KMS-11 (cell line): Measurements from ENCODE around the gene COG2.

Experiments used
- H2AFZ ChIP-seq: fragments of 200-600 bp; sonication (generic); 2 replicates; pipeline ENCODE4 v1.6.1; 2016; ENCODE audit warnings: antibody characterized with exemption, mixed run types, low read depth
- H3K27ac ChIP-seq: fragments of 200-600 bp; sonication (generic); 2 replicates; pipeline ENCODE4 v1.6.1; 2016; ENCODE audit warnings: mild to moderate bottlenecking, mixed run types
- H3K27me3 ChIP-seq: fragments of 200-600 bp; sonication (generic); 2 replicates; pipeline ENCODE4 v1.6.1; 2017; ENCODE audit warnings: mild to moderate bottlenecking, low read depth, mixed run types, moderate library complexity; ENCODE audit not compliant: insufficient read depth
- H3K36me3 ChIP-seq: fragments of 200-600 bp; sonication (generic); 2 replicates; pipeline ENCODE4 v1.6.1; 2017; ENCODE audit warnings: mild to moderate bottlenecking, mixed run types; ENCODE audit not compliant: insufficient read depth
- H3K4me1 ChIP-seq: fragments of 200-600 bp; sonication (generic); 2 replicates; pipeline ENCODE4 v1.6.1; 2016; ENCODE audit warnings: mild to moderate bottlenecking, low read depth, mixed run types; ENCODE audit not compliant: poor library complexity, severe bottlenecking
- H3K4me2 ChIP-seq: fragments of 200-600 bp; sonication (generic); 2 replicates; pipeline ENCODE4 v1.7.0; 2016; ENCODE audit warnings: mild to moderate bottlenecking, mixed run types
- H3K4me3 ChIP-seq: fragments of 200-600 bp; sonication (generic); IDR thresholded peaks from 2 replicates; pipeline ENCODE4 v1.6.1; 2017; ENCODE audit warnings: low read depth, low read length, mixed read lengths; ENCODE audit not compliant: insufficient read depth
- H3K79me2 ChIP-seq: fragments of 200-600 bp; sonication (generic); 2 replicates; pipeline ENCODE4 v1.6.1; 2016; ENCODE audit warnings: low read depth, mixed run types; ENCODE audit not compliant: insufficient read depth
- H3K9ac ChIP-seq: fragments of 200-600 bp; sonication (generic); 2 replicates; pipeline ENCODE4 v1.6.1; 2016; ENCODE audit warnings: mild to moderate bottlenecking, mixed run types
- H4K20me1 ChIP-seq: fragments of 200-600 bp; sonication (generic); 2 replicates; pipeline ENCODE4 v1.6.1; 2016; ENCODE audit warnings: mild to moderate bottlenecking, mixed run types; ENCODE audit not compliant: insufficient read depth
- TF ChIP-seq, protein P1 (sequence below): fragments of 200-600 bp; sonication (generic); conservative IDR thresholded peaks from 2 replicates; pipeline ENCODE4 v1.6.1; 2017; ENCODE audit warnings: low read depth, mild to moderate bottlenecking, antibody characterized with exemption, low read length, moderate library complexity, mixed read lengths

Gene COG2

DNA sequence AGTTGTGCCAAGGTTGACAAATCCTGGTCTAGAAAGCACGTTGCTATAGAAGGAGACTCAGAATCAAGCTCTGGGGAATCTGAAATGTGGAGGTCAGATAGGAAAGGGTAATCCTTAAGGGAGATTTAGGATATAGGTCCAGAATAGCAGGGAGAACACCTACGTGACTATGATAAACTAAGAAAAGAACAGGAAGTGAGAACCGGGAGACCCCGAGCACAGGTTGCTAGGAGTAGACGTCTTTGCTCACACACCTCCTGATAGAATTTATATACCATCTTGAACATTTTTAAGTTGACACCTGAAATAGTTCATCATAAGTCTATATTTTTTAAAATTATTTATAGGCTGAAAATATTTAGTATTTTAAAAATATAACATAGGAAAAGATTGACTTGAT is 7.9 kb upstream of the COG2 start:
- no peaks in the 10 kb centered on the region for H3K79me2 ChIP-seq
- TF ChIP-seq, protein P1, sequence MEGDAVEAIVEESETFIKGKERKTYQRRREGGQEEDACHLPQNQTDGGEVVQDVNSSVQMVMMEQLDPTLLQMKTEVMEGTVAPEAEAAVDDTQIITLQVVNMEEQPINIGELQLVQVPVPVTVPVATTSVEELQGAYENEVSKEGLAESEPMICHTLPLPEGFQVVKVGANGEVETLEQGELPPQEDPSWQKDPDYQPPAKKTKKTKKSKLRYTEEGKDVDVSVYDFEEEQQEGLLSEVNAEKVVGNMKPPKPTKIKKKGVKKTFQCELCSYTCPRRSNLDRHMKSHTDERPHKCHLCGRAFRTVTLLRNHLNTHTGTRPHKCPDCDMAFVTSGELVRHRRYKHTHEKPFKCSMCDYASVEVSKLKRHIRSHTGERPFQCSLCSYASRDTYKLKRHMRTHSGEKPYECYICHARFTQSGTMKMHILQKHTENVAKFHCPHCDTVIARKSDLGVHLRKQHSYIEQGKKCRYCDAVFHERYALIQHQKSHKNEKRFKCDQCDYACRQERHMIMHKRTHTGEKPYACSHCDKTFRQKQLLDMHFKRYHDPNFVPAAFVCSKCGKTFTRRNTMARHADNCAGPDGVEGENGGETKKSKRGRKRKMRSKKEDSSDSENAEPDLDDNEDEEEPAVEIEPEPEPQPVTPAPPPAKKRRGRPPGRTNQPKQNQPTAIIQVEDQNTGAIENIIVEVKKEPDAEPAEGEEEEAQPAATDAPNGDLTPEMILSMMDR, result no peak
- no peak overlapping the region for H3K4me2 ChIP-seq
- H3K9ac ChIP-seq, result no peak overlapping the region
- no peaks in the 10 kb centered on the region for H3K4me1 ChIP-seq
- H3K27ac ChIP-seq, result no peak overlapping the region
- H2AFZ ChIP-seq, result no peak overlapping the region
- H3K4me3 ChIP-seq, result no peak overlapping the region
- H3K27me3 ChIP-seq, result no peaks in the 10 kb centered on the region
- no peaks in the 10 kb centered on the region for H3K36me3 ChIP-seq
- no peaks in the 10 kb centered on the region for H4K20me1 ChIP-seq

DNA sequence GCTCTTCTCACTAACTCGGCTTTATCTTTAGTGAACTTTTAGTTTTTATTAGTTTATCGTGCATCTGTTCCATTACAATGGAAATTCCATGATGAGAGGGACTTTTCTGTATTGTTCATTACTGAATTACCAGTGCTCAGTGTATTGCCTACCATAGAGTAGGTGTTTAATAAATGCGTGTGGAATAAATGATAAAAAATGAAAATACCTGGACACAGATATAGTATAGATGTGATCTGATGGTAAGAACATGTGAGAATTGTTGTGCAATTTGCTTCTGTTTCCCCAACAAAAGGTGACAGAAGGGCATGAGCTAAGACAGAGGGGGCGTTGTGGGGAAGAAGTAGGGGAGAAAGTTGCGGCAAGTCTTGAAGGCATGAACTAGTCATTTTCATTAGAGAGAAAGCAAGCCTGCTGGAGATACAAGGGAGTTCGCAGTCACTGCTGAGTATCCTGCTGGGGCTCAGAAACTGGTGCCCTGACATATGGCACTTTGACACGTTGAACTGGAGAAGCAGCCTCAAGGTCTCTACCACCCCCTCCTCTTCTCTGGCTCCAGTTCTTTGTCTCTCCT is 5.6 kb upstream of the COG2 start:
- Histone ChIP-seq H3K27ac (no peak overlapping the region), H4K20me1 (no peaks in the 10 kb centered on the region), H3K79me2 (no peaks in the 10 kb centered on the region), H3K36me3 (no peaks in the 10 kb centered on the region), H3K4me1 (no peaks in the 10 kb centered on the region), H3K9ac (no peak overlapping the region), H2AFZ (no peak overlapping the region), H3K4me3 (no peak overlapping the region), H3K4me2 (no peak overlapping the region), H3K27me3 (no peaks in the 10 kb centered on the region)
- TF ChIP-seq, protein P1, result no peak

DNA sequence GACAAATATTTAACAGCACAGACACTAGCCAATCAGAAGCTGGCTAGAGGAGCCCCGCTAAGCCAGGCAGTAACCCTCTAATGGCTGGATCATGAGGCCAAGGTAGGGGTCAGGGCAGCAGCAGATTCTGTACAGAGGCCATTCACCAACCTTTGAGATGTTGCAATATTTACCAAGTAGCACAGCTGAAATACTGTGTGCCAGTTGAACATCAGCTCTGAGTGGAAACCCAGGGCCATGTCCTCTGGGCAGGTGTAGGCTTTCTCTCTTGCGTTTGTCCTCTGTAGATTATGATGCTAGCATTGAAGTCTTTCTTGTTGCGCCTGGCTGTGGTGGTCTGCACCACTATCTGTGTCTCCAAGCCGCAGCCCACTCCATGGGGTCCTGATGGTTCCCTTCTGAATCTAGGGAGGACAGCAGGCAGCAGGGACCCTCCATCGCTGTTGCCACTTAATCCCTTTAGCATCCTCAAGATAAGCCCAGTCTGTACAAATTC is 2.5 kb upstream of the COG2 start:
- Histone ChIP-seq H3K27ac (no peak overlapping the region), H2AFZ (no peak overlapping the region), H3K9ac (no peak overlapping the region), H3K4me2 (no peak overlapping the region), H3K4me1 (peaks cover 15% of the 10 kb centered on the region), H3K36me3 (no peaks in the 10 kb centered on the region), H4K20me1 (no peaks in the 10 kb centered on the region), H3K27me3 (no peaks in the 10 kb centered on the region), H3K4me3 (no peak overlapping the region), H3K79me2 (peaks cover 25% of the 10 kb centered on the region)
- TF ChIP-seq, protein P1, result no peak

DNA sequence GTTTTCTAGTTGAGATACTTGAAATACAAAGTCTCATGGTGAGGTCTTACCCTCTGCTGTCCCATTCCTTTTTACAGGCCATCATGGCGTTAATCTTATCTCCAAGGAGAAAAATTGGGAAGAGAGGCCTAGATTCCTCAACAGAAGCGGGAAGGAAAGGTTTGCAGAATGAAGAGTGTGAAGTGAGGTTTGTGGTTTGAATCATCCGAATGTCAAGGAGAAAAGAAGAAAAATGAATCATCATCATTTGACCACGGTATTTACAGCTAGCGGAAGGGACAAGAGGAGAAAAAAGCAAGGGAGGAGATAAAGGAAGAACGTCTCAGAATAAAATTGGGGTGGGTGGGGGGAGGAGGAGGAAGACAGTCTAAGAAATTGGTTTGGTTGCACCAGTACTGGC is 935 bp upstream of the COG2 start:
- no peaks in the 10 kb centered on the region for H3K27me3 ChIP-seq
- H3K4me2 ChIP-seq, result no peak overlapping the region
- TF ChIP-seq, protein P1, result no peak
- H3K4me1 ChIP-seq, result peaks cover 17% of the 10 kb centered on the region
- H3K27ac ChIP-seq, result no peak overlapping the region
- no peak overlapping the region for H2AFZ ChIP-seq
- H3K9ac ChIP-seq, result no peak overlapping the region
- no peaks in the 10 kb centered on the region for H3K36me3 ChIP-seq
- no peak overlapping the region for H3K4me3 ChIP-seq
- no peaks in the 10 kb centered on the region for H4K20me1 ChIP-seq
- H3K79me2 ChIP-seq, result peaks cover 38% of the 10 kb centered on the region
